Stimulated activated memory B cell treated with anti-CD40 and anti-IgM and Interleukin-4, amounts not matched to agents 10 μg/mL and 1 μg/mL and 100 μg/mL, for 72 hours (primary cell): ENCODE results near the gene POU2F1.

Source experiments
- ATAC-seq: fragments of 150-1000 bp; cut with Tn5 transposase; 2 replicates; pipeline ENCODE4 v1.10.0; 2021
- H3K27ac Mint-ChIP-seq: one replicate; pipeline ENCODE4 v1.8.0; 2022; ENCODE audit warnings: mild to moderate bottlenecking, mixed read lengths
- H3K27me3 Mint-ChIP-seq: one replicate; pipeline ENCODE4 v1.8.0; 2022; ENCODE audit warnings: mixed read lengths
- H3K36me3 Mint-ChIP-seq: one replicate; pipeline ENCODE4 v1.8.0; 2022; ENCODE audit warnings: mixed read lengths
- H3K4me1 Mint-ChIP-seq: one replicate; pipeline ENCODE4 v1.8.0; 2022; ENCODE audit warnings: mixed read lengths
- H3K4me3 Mint-ChIP-seq: one replicate; pipeline ENCODE4 v1.8.0; 2022; ENCODE audit warnings: mild to moderate bottlenecking, moderate library complexity, mixed read lengths
- H3K9me3 Mint-ChIP-seq: one replicate; pipeline ENCODE4 v1.8.0; 2022; ENCODE audit warnings: mixed read lengths

Gene POU2F1

DNA sequence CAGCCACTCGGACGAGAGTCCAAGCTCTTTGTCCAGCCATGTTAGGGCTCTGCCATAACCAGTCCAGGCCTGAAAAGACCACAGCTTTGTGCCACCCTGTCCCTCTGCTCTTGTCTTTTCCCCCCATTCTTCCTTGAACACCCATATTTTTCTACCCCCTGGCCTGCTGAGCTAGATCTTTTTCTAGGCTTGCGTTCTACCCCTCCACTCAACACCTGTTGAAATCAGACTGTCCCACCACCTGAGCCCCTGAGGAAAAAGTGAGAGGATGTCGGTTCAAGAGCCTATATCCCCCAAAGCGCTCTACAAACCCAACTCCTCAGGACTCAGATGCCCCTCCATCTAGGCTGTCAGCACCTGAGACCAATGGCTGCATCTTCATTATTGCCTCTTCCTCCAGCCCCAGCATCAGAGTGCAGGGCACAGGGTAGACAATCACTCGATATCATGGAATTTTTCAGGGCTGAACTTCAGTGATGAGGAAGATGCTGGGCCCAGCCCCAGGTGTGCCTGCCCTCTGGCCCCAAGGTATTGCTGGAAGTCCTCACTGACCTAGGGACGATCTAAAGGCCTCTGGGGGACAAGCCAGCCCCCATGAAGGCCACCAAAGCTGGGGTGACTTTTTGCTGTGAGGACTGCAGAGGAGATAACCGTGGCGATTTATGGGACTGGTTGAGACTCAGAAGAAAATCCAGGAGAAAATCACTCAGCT is 222.3 kb downstream of the POU2F1 start:
- H3K27me3 Mint-ChIP-seq: no peaks in the 10 kb centered on the region
- ATAC-seq: no peak
- H3K36me3 Mint-ChIP-seq: no peaks in the 10 kb centered on the region
- peaks cover 24% of the 10 kb centered on the region for H3K4me1 Mint-ChIP-seq
- H3K27ac Mint-ChIP-seq: peak overlapping the region; percentile 38
- H3K9me3 Mint-ChIP-seq: no peaks in the 10 kb centered on the region
- no peak overlapping the region for H3K4me3 Mint-ChIP-seq

DNA sequence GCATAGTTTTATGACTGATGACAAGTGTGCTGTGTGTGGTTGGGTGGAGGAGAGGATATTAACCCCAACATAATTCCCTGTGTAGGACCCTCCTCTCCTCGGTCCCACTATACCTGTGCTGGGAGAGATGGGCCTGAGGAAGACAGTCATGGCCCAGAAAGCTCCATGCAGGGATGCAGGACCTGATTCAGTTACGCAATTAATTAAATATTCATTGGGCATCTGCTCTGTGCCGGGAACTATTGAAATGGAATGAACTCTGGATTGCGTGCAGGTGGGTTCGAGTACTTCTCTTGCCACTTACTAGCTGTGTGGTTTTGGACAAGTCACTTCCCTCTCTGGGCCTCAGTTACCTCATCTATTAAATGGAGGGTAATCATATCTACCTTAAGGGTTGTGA is 223.1 kb downstream of the POU2F1 start:
- no peak for ATAC-seq
- no peaks in the 10 kb centered on the region for H3K9me3 Mint-ChIP-seq
- no peak overlapping the region for H3K4me3 Mint-ChIP-seq
- H3K27ac Mint-ChIP-seq: no peak overlapping the region
- H3K27me3 Mint-ChIP-seq: no peaks in the 10 kb centered on the region
- H3K4me1 Mint-ChIP-seq: peaks cover 23% of the 10 kb centered on the region
- no peaks in the 10 kb centered on the region for H3K36me3 Mint-ChIP-seq

DNA sequence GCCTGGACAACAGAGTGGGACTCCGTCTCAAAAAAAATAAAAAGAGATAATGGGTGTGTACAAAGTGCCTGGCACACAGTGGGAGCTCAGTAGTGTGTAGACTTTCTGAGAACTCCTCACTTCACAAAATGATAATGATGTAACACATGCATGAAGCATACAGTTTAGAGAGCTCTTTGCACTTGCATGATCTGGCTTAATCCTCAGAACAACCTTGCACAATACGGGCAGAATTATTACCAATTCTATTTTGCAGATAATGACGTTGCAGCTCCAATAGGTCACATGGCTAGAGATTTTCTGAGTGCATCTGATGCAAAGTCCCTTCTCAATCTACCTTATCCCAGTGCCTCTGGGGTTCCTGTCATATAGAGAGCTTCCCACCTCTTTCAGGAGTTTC is 226.3 kb downstream of the POU2F1 start:
- peak overlapping the region; percentile 83 for H3K27ac Mint-ChIP-seq
- no peaks in the 10 kb centered on the region for H3K27me3 Mint-ChIP-seq
- H3K4me1 Mint-ChIP-seq: peaks cover 22% of the 10 kb centered on the region
- no peaks in the 10 kb centered on the region for H3K9me3 Mint-ChIP-seq
- no peak for ATAC-seq
- H3K36me3 Mint-ChIP-seq: no peaks in the 10 kb centered on the region
- peak overlapping the region; percentile 62 for H3K4me3 Mint-ChIP-seq

DNA sequence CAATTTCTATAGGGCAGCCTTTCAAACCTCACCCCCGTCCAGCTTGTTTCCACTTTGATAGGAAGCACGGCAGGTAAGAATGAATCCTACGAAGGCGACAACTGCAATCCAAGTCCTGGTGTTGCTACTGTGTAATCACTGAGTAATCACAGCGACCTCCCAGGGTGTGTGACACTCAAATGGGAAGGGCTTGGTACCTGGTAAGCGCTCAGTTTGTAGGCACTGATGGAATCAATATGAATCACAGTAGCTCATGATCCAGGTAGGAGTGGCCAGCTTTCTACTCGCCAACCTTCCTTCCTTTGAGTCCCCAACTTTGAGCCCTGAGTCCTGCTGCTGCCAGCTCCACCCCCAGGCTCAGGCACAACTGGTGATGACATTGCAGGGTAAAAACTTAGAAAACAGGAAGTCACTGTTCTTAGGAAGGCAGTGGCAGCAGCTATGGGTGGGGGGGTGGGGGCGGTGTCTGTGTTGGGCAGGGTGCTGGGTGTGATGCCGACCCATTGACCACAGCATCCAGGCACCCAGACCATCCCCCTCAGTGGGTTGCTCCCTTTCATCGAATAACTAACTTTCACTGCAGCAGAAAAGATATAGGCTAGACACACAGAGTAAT is 226.9 kb downstream of the POU2F1 start:
- peak overlapping the region; percentile 62 for H3K4me3 Mint-ChIP-seq
- no peaks in the 10 kb centered on the region for H3K9me3 Mint-ChIP-seq
- ATAC-seq: peak; percentile 96
- no peaks in the 10 kb centered on the region for H3K27me3 Mint-ChIP-seq
- peak overlapping the region; percentile 83 for H3K27ac Mint-ChIP-seq
- H3K4me1 Mint-ChIP-seq: peaks cover 22% of the 10 kb centered on the region
- no peaks in the 10 kb centered on the region for H3K36me3 Mint-ChIP-seq

DNA sequence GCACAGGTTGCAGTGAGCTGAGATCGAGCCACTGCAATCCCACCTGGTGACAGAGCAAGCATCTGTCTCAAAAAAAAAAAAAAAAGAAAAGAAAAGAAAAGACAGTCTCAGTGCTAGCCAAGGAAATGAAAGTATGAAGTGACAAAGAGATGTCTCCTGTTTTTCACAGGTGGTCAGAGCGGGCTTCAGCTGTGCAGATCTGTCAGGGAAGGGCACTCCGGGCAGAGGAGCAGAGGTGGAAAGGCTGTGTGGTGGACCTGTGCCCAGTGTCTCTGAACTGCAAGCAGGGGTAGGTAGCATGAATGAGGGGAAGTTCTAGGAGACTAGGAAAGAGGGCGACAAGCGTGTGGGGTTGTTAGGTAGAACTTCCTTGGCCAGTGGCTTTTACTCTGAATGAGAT is 230.2 kb downstream of the POU2F1 start:
- H3K36me3 Mint-ChIP-seq: no peaks in the 10 kb centered on the region
- no peak overlapping the region for H3K4me3 Mint-ChIP-seq
- H3K27ac Mint-ChIP-seq: peak overlapping the region; percentile 19
- H3K27me3 Mint-ChIP-seq: no peaks in the 10 kb centered on the region
- H3K4me1 Mint-ChIP-seq: peaks cover 27% of the 10 kb centered on the region
- H3K9me3 Mint-ChIP-seq: no peaks in the 10 kb centered on the region
- ATAC-seq: no peak

DNA sequence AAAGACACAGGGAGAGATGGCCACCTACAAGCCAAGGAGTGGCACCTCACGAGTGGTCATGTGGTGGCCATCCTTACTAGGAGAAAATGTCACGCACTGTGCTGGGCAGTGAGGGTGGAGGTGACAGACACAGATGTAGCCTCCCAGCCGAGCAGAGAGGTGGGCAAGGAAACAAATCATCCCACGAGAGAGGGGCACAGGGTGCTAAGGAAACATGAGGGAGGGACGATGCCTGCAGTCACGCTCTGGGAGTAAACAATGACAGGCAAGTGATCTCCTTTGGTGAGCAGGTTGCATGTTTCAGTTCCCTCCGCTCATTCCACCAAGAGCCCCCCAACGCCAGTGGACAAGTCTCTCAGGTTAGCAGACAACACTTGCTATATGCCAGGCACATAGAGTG is 231.8 kb downstream of the POU2F1 start:
- Mint-ChIP-seq H3K4me1 (peaks cover 29% of the 10 kb centered on the region), H3K36me3 (no peaks in the 10 kb centered on the region), H3K27me3 (no peaks in the 10 kb centered on the region), H3K4me3 (no peak overlapping the region), H3K27ac (no peak overlapping the region), H3K9me3 (no peaks in the 10 kb centered on the region)
- ATAC-seq: no peak

DNA sequence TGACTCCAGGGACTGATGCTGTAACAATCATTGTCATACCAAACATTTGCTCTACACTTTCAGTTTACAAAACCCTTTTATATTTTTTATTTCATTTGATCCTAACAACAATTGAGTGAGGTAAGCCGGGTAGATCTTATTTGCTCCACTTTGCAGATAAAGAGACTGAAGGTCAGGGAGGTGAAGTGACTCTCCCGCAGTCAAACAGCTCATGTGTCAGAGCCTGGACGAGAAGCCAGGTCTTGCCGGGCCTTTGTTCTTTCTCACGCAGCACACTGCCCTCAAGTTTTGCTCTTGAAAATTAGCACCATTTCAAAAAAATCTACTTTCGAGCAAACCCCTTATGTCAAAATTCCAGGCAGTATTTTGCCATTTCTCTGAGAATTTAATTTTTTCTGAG is 232.4 kb downstream of the POU2F1 start:
- Mint-ChIP-seq H3K4me3 (no peak overlapping the region), H3K9me3 (no peaks in the 10 kb centered on the region), H3K4me1 (peaks cover 23% of the 10 kb centered on the region), H3K36me3 (no peaks in the 10 kb centered on the region), H3K27ac (no peak overlapping the region), H3K27me3 (no peaks in the 10 kb centered on the region)
- no peak for ATAC-seq

DNA sequence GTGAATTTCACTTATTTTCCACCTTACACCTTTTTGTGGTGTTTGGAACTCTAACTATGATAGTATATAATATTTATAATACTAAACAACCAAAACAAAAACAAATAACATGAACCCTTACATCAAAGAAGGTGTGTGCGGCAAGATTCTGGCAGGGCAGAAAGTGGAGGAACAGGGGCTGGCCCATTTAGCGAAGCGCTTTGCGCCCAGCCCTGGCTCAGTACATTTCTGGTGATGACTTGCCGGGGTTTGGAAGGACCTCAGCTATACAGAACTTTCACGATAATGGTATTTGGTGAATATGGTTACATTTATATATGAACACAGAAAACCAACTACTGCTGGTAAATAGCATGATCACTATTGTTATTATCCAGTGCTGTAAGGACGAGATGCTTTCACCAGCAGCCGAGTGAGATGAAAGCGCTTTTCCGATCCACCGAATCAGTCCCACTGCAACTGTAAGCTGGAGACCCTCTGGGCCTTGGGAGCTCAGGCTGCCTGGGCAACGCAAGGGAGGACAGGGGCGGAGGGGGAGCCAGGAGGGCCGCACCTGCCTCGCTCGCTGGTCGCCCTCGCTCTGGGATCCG is 233.7 kb downstream of the POU2F1 start:
- peak overlapping the region; percentile 77 for H3K27ac Mint-ChIP-seq
- ATAC-seq: no peak
- H3K4me1 Mint-ChIP-seq: peaks cover 19% of the 10 kb centered on the region
- no peaks in the 10 kb centered on the region for H3K9me3 Mint-ChIP-seq
- peak overlapping the region; percentile 82 for H3K4me3 Mint-ChIP-seq
- no peaks in the 10 kb centered on the region for H3K36me3 Mint-ChIP-seq
- no peaks in the 10 kb centered on the region for H3K27me3 Mint-ChIP-seq

DNA sequence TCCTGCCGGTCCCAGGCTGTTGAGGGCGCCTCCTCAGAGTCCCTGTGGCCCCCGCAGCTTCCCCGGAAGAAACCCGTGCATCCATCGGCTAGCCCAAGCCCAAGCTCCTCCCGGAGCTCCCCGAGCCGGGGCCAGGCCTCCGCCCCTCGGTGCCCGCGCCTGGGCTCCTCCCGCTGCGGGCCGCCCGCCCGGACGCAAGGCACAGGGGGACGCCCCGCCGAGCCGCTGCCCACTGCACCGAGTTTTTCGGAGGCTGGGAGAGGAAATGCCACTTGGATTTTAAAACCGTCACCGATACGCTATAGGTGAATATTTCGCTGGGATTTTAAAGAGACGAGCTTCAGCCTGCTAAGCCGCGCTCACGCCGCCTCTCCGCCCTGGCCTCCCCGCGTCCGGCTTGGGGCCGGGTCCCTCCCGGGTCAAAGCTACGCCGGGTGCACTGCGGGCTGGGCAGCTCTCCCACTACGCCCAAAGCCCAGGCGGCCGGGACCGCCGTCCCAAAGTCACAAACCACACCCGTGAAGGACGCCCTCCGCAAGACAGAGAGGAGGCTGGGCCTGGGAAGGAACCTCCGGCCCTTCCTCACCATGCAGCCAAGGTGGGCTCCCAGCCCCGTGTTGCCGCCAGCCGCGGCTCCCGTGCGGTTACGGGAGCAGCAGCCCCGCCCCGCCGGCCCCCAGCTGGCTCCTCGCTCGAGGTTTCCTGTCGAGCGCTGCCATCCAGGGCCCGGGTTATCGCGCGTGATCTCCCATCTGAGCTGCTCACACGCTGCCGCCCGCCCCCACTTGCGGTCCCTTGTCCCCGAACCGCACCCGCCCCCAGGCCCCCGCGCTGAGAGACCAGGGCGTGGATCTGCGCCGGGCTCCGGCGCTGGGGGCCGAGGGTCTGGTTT is 234.5 kb downstream of the POU2F1 start:
- peak; percentile 82 for ATAC-seq
- no peaks in the 10 kb centered on the region for H3K36me3 Mint-ChIP-seq
- peak overlapping the region; percentile 77 for H3K27ac Mint-ChIP-seq
- H3K4me1 Mint-ChIP-seq: peaks cover 19% of the 10 kb centered on the region
- no peaks in the 10 kb centered on the region for H3K9me3 Mint-ChIP-seq
- no peaks in the 10 kb centered on the region for H3K27me3 Mint-ChIP-seq
- peak overlapping the region; percentile 82 for H3K4me3 Mint-ChIP-seq

DNA sequence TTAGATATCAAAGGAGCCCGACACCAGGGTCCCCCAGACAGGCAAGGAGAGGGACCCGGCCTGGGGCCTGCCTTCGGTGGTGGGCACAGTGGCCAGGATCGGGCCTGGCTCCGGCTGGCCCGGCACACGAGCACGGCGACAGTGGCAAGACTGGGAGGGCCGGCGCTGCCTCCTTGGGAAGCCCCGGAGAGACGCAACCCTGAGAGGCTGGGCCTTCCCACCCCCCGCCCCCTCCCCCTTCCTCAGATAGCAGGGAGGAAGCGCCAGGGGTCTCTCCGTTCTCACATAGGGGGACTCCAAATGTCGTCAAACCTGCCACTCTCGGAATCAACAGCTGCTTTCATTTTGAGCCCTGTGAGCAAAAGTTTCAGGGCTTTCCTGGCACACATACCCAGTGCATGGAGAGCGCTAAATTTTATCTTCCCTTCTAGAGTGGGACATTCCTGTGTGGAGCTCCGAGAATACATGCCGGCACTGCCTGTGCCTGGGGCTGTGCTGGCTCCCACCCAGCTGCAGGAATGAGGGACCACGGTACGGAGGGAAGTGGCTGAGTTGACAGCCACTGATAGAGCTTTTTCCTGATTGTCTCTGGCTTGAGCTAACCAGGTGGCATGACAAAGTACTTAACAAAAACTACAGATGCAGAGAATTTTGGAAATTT is 235.2 kb downstream of the POU2F1 start:
- Mint-ChIP-seq H3K9me3 (no peaks in the 10 kb centered on the region), H3K4me3 (peak overlapping the region; percentile 82)
- peak; percentile 70 for ATAC-seq

DNA sequence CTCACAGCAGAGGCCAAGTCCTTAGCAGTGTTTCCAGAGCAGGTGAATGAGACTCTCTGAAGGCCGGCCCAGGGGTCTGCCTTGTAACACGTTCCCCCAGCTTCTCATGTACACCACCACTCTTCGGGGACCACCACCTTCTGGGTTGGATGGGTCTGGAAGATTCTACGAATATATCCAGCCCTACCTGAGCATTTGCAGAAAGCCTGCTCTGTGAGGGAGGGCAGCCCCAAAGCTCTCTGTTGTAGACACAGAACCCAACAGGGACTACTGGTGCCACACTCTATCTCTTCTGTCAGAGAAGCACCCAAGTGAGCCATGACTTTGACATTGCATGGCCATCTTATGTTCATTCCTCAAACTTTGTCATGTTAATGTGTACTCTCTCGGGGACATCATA is 235.8 kb downstream of the POU2F1 start:
- H3K27ac Mint-ChIP-seq: peak overlapping the region; percentile 77
- no peaks in the 10 kb centered on the region for H3K36me3 Mint-ChIP-seq
- no peaks in the 10 kb centered on the region for H3K9me3 Mint-ChIP-seq
- ATAC-seq: no peak
- H3K4me1 Mint-ChIP-seq: peaks cover 13% of the 10 kb centered on the region
- H3K4me3 Mint-ChIP-seq: peak overlapping the region; percentile 82
- H3K27me3 Mint-ChIP-seq: no peaks in the 10 kb centered on the region

More for the DNA sequence above, 235.2 kb downstream of the POU2F1 start:
- Mint-ChIP-seq H3K27ac (peak overlapping the region; percentile 77), H3K4me1 (peaks cover 15% of the 10 kb centered on the region), H3K36me3 (no peaks in the 10 kb centered on the region), H3K27me3 (no peaks in the 10 kb centered on the region)

DNA sequence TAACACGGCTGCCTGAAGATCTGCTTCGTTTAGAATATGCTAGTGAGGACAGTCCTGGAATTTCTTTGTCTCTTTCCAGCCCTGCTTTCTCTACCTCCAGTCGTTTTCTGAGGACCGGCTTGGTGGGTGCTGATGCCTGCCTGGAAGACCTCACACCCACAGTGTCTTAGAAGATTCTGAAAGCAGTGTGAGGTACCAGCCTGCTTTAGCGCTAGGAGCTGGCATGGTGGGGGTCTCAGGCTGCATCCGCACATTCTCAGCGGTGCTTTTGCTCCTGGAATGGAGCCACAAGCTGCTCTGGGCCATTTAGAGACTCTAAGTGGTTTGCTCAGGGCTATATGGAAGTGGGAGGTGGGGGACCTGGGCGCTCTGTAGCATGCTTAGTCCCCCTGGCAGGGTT is 236.2 kb downstream of the POU2F1 start:
- ATAC-seq: no peak
- no peaks in the 10 kb centered on the region for H3K9me3 Mint-ChIP-seq
- H3K36me3 Mint-ChIP-seq: no peaks in the 10 kb centered on the region
- H3K27ac Mint-ChIP-seq: no peak overlapping the region
- H3K27me3 Mint-ChIP-seq: no peaks in the 10 kb centered on the region
- H3K4me3 Mint-ChIP-seq: no peak overlapping the region
- H3K4me1 Mint-ChIP-seq: peaks cover 13% of the 10 kb centered on the region

DNA sequence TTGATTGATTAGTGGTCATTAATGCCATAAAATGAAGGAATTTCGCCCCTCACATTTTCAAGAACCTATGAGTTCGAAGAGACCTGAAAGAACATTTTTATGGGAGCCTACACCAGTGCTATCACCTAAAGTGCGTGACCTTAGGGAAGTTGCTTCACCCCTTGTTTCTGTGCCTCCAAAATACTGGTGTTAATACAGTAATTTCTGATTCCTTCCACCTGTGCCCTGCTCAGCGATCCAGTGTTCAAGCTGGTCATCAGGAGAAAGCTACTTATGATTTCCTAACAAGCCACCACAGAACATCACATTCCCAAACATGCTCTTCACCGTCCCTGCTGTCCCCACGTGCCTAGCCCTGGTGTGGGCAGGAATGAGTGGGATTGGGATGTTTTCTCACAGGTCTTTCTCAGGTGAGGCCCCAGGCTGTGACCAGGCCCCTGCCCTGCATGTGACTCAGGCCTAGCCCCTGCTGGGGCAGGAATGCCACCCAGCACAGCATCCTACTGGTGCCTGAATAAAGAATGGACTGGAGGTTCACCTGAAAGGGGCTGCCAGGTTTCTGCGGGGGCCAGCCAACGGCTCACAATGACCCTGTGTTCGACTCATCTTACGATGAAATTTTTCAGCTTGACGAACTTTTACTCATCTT is 237.4 kb downstream of the POU2F1 start:
- peaks cover 13% of the 10 kb centered on the region for H3K4me1 Mint-ChIP-seq
- no peak for ATAC-seq
- no peak overlapping the region for H3K27ac Mint-ChIP-seq
- H3K4me3 Mint-ChIP-seq: no peak overlapping the region
- H3K36me3 Mint-ChIP-seq: no peaks in the 10 kb centered on the region
- H3K9me3 Mint-ChIP-seq: no peaks in the 10 kb centered on the region
- H3K27me3 Mint-ChIP-seq: no peaks in the 10 kb centered on the region

DNA sequence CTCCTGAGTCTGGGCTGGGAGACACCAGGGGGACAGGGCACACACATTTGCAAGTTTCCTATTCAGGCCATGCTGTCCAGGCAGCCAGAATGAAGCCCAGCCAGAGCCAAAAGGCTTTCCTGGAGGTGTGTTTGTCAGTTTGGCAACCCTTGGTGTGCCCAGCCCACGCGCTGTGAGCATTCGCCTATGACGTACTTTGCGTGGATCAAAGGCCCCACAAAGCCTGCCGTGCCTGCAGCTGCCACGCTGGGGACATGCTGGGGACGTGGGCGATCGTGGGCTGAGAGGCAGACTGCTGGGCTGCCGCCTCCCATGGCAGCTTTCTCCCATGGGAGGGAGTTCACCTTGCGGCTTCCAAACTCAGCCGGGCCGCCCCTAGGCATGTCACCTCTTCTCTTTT is 240.2 kb downstream of the POU2F1 start:
- no peak for ATAC-seq
- Mint-ChIP-seq H3K9me3 (no peaks in the 10 kb centered on the region), H3K4me1 (peaks cover 7% of the 10 kb centered on the region), H3K27me3 (no peaks in the 10 kb centered on the region), H3K27ac (no peak overlapping the region), H3K4me3 (no peak overlapping the region), H3K36me3 (no peaks in the 10 kb centered on the region)
